GM19455 (cell line): ENCODE results near the gene FRMD4A.
"Not testable (repeated sequence)": the region's sequence is repeated elsewhere in the genome, so short reads cannot be mapped to it uniquely, and the experiment has no call there.

Experiments used
- ATAC-seq: cut with Tn5 transposase; IDR thresholded peaks from one replicate; pipeline ENCODE4 v1.9.1; 2021; ENCODE audit not compliant: unreplicated experiment

FRMD4A gene

GRCh38 chr10:13733071-13733470 is 597.7 kb downstream of the FRMD4A start:
- ATAC-seq: no peak

- ATAC-seq: no peak
Measured at GRCh38 chr10:13732465-13732881, 598.3 kb downstream of the FRMD4A start.

- ATAC-seq: no peak
Measured at GRCh38 chr10:13731799-13732198, 598.9 kb downstream of the FRMD4A start.

GRCh38 chr10:13730956-13731355 is 599.8 kb downstream of the FRMD4A start:
- no peak for ATAC-seq

- no peak for ATAC-seq
Measured at GRCh38 chr10:13730306-13730652, 600.4 kb downstream of the FRMD4A start.

GRCh38 chr10:13729586-13730305 is 601.0 kb downstream of the FRMD4A start:
- no peak for ATAC-seq

- ATAC-seq: no peak
Measured at GRCh38 chr10:13728898-13729535, 601.7 kb downstream of the FRMD4A start.

DNA sequence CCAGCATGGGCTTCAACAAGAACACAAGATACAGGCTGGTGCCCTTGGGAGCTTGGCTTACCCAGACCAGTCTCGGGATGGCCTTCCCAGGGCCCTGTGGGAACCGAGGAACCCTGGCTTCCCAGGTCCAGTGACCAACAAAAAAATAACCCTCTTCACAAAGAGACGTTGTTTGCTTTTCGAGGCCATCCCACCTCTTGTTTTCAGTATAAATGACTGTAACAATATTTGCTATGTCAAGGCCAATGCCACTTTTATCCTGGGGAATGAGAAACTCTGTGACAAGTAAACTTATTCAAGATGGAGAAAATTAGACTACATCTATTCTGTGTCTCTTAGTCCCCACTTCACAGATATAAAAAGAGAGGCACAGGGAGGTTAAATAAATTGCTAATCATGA is 605.1 kb downstream of the FRMD4A start:
- ATAC-seq: no peak

DNA sequence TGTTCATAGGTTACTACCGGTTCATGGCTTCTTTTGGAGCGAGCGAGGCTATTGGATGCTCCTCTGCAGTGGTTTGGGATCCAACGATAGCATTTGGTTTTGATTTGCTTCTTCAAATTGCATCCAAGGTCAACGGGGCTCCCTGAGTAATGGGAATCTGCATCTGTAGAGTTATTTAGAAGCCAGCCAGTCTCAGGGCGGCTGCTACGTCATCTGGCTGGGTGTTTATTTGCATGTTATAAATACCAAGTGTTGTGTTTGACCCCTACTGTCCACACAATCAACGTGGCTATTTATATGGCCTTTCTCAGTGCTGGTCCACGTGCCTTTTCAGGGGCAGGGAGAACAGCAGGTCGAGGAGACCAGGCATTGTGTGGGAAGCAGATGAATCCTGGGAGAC is 606.2 kb downstream of the FRMD4A start:
- no peak for ATAC-seq

GRCh38 chr10:13722747-13723653 is 607.7 kb downstream of the FRMD4A start:
- ATAC-seq: no peak

- no peak for ATAC-seq
Measured at GRCh38 chr10:13721486-13721885, 609.2 kb downstream of the FRMD4A start.

- no peak for ATAC-seq
Measured at GRCh38 chr10:13720699-13721098, 610.0 kb downstream of the FRMD4A start.

GRCh38 chr10:13719425-13719824 is 611.3 kb downstream of the FRMD4A start:
- no peak for ATAC-seq

- no peak for ATAC-seq
Measured at GRCh38 chr10:13718820-13719219, 611.9 kb downstream of the FRMD4A start.

DNA sequence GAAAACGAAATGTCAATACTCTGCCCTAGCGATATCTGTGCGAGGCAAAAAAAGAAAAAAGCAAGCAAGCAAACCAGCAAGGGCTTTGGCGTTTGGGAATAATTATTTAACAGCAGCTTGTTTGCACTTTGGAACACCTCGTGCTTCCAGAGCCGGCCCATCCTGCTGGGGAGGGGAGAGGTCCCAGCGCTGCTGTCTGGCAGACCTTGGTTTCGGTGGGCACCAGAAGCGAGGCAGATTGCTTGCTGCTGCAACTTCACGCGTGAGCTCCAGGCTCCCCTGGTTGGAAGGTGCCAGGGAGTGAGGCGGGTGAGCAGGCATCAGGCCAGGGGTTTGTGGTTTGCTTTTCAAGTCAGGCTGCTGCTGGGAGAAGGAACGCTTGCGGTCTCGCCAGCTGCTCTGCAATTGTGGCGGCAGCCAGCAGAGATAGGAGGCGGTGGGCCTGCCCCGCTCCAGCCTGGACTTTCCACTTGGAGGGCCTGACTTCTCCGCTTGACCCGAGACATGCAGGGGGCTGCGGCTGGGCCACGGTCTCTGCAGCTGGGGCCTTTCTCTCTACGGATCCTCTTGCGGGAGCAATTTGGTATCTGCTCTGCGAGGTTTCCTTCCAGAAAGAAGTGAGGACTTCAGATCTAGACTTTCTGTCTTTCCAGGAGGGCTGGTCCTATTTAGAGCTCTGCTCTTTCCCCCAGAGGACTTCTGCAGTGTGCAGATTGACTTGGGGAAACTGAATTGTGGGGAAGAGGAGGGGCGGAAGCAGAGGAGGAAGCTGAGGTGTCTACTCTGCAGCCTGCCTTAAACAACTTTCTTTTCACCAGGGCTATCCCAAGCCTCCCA is 612.6 kb downstream of the FRMD4A start:
- ATAC-seq: no peak

DNA sequence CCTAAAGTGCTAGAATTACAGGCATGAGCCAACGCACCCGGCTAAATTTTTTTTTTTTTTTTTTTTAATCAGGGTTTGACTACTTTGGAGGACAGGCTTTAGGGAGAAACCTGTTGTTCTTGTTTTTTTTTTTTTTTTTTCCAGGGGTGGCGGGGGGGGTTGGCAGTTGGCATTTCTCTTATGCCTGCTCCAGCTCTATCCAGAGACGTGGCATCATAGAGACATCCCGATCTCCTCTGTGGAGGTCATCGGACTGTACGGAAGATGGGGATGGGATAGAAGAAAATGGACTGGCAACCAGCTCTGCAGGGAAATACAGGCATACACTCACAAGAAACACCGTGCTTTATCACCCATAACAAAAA is 613.2 kb downstream of the FRMD4A start:
- ATAC-seq: no peak

DNA sequence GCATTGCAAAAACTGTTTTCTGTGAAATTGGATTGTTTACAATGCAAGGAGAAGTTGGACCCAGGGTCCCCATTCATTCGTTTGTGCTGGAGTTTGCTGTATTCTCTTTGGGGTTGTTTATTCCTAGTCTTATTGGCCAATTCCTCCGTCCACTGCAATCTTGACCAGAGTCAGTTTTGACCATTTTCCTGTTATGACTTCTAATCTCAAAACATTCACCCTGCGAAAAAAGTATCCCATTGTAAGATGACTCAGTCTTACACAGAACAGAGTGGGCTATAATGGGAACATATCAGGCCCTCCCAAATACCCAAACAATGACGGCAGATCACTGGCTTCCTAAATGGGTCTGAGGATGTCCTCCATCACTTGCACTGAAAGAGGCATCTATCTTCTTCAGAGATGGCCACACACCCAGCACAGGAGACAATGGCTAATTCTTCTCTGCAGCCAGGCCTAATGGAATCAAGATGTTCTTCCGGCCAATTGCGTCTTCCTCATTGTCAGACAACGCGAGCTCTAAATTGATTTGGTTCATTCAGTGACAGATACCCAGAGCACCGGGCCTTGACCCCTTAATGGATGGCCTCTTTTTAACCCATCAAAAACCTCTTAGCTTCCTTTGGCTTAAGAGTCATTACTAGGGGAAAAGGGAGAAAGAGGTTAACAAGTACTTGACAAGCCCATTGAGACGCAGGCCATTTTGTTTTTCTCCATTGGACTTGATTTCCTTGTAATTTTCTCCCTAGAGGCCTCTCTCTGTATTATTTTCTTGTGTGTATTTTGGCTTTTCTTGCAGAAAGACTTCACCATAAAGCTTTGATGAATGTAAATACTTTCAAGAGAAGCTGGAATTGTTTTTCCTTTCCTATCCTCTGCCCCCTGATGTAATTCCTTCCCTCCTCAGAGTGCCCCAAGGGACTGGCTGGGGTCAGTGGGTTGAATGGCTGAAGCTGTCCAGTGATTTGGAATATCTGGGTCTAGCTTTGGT is 614.3 kb downstream of the FRMD4A start:
- ATAC-seq: no peak

- not testable (repeated sequence) for ATAC-seq
Measured at GRCh38 chr10:13715596-13715995, 615.1 kb downstream of the FRMD4A start.

GRCh38 chr10:13715100-13715499 is 615.6 kb downstream of the FRMD4A start:
- no peak for ATAC-seq
